Measurements from ENCODE around the gene TOE1.

Gene TOE1

DNA sequence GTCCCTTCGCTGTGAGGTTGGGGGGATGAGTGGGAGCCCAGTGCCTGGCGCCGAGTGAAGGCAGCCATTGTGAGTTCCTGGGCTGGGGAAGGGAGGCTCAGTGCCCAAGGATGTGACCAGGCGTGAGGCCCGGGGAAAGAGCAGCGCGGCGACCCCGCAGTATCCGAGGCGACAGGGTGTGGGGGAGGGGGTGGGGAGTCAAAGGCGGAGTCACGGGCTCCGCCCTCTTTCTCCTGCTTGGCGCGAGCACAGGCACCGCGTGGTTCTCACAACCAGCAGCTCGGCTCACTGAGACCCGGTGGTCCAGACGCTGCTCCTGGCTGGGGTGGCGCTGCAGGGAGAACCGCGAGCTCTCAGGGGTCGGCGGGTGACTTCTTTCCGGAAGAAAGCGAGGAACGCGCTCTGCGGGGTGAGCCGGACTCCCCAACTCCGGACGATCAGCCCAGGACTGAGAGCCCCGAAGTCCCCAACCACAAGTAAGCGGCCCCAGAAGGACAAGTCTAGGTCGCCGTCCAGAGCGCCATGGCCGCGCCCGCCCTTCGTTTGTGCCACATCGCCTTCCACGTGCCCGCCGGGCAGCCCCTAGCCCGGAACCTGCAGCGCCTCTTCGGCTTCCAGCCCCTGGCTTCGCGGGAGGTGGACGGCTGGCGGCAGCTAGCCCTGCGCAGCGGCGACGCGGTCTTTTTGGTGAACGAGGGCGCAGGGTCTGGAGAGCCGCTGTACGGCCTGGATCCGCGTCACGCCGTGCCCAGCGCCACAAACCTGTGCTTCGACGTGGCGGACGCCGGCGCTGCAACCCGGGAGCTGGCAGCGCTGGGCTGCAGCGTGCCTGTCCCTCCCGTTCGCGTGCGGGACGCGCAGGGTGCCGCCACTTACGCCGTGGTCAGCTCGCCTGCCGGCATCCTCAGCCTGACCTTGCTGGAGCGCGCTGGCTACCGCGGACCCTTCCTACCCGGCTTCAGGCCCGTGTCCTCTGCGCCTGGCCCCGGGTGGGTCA is 13.0 kb upstream of the TOE1 start, which contains the start of gene HPDL:
Gene HPDL, plus strand, starts transcription at position 269 of the 997 bp plus-strand sequence. Its CDS starts 254 bp downstream, at position 523.
- DNase-seq (ENCODE audit: low spot score) = peak; percentile 91

DNA sequence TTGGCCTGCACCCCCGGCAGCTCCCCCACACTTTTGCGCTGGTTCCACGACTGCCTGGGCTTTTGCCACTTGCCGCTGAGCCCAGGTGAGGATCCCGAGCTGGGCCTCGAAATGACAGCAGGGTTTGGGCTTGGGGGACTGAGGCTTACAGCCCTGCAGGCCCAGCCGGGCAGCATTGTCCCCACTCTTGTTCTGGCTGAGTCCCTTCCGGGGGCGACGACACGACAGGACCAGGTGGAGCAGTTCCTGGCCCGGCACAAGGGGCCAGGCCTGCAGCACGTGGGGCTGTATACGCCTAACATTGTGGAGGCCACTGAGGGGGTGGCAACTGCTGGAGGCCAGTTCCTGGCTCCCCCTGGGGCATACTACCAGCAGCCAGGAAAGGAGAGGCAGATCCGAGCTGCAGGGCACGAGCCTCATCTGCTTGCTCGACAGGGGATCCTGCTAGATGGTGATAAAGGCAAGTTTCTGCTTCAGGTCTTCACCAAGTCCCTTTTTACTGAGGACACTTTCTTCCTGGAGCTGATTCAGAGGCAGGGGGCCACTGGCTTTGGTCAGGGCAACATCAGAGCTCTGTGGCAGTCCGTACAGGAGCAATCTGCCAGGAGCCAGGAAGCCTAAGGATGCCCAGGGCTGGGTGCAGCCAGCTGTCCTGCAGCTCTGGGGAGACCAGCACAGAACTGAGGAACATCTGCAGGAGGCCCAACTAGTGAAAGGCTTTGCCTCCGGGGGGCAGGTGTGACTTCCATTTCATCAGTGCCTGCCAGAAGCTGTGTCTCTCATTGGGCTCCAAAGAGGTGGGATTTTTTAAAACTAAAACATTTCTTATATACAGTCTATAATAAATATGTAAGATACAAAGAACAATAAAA is 12.1 kb upstream of the TOE1 start:
- no peak for DNase-seq (ENCODE audit: low spot score)

DNA sequence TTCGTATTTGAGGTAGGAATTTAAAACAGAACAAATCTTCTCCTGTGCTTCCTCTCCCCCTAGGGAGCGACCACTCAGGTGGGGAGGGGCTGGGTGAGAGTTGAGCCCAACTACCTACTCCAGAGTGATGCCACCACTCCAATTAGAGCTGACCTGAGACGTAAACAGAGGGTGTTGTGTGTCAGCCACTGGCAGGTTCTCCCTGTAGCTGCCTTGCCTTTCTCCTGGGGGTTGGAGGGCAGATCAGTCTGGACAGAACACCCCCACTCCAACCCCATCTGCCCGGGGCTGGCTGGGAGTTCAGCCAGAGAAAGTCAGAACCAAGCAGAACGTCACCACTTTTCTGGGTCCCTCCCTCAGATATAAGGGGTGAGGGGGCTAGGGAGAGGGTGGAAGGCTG is 11.3 kb upstream of the TOE1 start:
- DNase-seq (ENCODE audit: low spot score) = no peak

DNA sequence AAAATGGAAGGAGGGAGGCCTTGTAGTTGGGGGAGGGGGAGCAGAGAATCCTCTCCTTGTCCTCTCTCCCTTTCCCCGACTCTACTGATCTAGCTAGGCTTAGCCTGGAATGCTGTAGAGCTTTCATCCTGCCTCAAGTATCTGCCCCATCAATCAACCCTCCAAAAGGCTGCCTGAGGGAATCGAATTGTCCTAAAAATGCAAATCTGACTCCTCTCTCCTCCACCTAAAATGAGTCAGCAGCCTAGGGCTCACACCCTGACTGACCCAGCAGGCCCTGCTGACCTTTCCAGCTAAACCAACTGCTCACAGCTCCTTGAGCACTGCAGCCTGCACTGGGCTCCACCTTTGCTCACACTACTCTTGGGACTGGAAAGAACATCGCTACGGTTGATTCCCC is 10.5 kb upstream of the TOE1 start:
- peak; percentile 66 for DNase-seq (ENCODE audit: low spot score)

DNA sequence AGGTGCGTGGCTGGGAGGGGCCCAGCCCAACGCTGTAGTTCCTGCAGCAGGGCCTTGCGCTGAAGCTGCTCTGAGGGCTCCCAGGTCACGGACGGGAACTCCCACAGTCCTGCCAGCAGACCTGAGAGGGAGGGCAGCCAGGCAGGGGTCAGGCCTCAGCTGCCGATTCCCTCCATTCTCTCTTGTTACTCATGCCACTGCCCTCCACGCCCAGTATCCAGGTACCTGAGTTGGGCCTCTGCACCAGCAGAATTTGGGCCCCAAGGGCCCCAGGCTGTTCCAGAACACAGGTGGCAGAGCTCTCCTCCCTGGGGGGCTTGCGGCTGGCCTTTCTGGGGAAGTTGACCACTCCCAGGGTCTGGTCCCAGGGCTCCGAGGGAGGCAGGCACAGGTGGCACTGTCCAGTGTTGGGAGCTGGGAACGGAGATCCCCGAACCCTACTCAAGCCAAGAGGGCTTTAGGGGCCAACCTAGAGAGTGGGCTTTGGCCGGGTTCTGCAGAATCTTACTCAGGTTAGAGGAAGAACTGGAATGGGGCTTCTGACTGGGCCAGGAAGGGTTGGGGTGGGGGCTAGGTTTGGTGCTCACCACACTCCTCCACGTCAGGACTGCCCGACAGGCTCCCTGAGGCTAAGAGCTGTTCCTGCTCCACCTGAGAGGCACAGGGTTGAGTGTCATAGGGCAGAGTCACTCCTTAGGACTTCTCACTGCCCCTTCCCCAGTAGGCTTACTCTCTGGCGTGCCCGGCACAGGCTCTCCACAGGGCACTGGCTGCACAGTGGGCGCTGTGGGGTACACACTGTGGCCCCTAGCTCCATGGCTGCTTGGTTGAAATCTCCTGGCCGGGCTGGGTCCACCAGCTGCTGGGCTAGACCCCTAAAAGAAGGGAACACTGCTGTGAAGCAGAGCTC is 8.3 kb upstream of the TOE1 start:
- DNase-seq (ENCODE audit: low spot score) = no peak

DNA sequence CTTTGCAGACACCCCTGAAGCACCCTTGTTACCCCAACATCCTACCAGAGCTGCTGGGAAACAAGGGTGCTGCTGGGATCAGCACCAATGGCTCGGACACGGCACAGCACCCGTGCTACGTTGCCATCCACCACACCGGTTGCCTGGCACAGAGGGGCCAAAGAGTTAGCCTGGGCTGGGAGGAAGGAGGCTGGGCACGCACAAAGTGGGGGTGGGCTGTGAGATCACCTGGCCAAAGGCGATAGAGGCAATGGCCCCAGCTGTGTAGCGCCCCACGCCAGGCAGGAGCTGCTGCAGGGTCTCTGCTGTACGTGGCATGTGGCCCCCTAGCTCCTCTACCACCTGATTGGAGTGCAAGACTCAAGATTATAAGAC is 7.6 kb upstream of the TOE1 start:
- no peak for DNase-seq (ENCODE audit: low spot score)

DNA sequence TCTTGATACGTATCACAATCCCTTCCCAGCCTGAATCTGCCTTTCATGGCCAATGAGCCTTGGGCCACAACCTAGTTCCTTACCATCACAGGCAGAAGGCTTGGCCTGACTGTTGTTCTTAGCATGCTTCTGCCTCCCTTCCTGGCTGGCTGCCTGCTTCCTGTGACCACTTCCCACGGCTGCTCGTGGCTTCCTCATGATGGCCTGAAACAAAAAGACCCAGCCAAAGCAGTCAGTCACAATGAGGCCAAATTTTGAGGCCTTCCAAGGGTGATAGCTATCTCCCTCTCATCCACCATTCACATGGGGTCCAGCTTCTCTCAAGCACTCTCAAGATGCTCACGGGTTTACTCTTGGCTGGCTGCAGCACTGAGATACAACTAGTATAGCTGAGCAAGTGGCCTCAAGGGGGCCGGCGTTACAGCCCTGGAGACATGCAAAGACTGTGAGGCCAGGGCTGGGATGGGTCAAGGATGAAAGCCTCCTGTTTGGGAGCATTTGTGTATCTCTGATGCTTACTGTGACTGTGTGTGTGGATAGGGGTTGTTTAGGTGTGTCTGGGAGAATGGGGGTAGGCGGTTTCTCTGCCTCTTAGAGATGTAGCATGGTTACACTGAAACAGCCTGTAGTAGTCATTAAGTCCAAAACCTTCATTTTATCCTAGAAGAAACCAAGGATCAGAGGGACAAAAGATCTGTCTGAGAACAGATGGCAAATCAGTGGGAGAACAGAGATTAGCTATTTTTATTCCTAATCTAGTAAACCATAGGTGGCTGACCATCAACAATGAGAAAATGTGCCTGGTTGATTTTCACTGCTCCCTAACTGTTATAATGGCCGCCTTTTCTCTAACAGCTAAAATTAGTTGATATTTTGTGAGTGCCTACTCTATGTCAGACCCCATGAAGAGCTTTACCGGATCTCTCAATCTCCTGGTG is 5.4 kb upstream of the TOE1 start:
- no peak for DNase-seq (ENCODE audit: low spot score)

DNA sequence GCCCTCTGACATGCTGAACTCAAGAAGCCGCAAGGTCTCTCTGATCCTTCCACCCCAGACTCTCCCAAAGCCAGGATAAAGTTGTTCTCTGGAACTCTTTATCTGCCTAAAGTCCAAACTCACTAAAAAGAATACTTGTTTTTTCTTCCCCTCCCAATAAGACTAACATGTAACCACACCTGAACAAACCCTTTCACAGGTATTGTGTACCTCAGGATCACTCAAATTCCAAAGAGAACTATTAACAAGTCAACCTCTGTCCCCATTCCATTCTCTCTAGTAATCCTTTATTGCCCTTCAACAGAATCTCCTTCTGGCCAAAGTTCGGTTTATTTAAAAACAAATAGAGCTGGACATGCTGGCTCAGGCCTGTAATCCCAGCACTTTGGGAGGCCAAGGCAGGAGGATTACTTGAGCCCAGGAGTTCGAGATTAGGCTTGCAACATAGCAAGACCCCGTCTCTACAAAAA is 4.1 kb upstream of the TOE1 start:
- no peak for DNase-seq (ENCODE audit: low spot score)

DNA sequence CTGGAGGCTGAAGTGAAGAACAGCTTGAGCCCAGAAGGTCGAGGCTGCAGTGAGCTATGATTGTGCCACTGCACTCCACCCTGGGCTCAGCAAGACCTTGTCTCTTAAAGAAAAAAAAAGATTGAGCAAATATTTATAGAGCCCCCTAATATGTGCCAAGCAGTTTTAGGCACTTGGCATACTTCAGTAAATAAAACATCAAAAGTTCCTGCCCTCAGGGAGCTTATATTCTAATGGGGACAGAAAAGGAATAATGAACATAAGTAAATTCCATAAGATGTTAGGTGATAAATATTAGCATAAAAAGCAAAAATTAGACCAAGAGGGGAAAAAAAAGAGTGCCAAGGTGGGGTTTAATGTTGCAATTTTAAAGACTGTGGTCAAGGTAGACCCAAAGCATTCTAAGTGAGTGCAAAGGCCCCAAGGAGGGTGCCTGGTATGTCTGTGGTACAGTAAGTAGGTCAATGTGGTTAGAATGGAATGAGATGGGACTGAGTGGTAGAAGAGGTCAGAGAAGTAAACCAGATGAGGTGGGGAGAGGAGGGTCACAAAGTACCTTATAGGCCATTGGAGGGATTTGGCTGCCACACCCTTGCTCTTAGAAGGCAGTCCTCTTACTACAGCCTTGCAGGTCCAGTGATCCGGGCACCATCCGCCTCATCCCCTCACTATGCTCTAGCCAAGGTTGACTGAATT is 2.2 kb upstream of the TOE1 start:
- no peak for DNase-seq (ENCODE audit: low spot score)

DNA sequence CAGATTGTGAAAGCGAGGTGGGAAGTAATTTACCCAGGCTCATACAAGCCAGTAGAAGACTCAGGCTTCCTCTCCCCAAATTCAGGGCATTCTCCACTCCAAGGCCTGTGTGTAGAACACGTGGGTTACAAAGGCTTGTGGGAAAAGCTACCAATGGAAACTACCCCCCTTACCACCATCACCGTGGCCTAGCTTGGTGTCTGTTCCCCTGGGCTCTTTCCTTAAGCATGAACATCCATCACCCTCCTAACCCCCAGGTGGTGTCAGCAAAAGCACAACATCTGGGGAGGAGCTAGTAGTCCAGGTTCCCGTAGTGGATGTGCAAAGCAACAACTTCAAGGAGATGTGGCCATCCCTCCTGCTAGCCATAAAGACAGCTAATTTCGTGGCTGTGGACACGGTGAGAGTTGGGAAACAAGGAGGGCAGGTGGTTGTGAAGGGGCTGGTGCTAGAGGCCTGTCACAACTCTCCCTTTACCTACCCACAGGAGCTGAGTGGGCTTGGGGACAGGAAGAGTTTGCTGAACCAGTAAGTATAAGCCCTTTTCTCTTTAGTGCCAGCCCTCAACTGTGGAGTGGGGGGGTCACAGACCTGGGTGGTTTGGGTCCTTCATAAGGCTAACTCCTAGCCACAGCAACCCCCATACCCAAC is 971 bp downstream of the TOE1 start:
- no peak for DNase-seq (ENCODE audit: low spot score)

DNA sequence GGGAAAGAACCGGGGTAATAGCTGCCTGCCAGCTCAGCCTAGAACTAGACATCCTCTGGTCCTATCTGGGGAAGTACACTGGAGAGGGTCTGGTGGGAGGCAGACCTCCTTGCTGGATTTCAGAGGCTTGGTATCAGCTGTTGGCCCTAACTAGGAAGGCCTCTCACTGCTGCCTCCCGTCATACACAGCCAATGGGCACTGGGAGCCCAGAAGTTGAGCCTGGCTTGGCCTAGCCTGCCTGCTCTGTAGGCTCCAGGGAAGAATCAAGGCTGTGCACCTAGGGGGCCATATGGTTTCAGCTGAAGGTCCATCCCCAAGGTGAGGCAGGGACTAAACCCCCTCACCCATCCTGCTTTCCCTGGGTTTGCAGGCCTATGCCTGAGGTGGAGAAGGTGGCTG is 4.5 kb downstream of the TOE1 start:
- DNase-seq (ENCODE audit: low spot score) = no peak

DNA sequence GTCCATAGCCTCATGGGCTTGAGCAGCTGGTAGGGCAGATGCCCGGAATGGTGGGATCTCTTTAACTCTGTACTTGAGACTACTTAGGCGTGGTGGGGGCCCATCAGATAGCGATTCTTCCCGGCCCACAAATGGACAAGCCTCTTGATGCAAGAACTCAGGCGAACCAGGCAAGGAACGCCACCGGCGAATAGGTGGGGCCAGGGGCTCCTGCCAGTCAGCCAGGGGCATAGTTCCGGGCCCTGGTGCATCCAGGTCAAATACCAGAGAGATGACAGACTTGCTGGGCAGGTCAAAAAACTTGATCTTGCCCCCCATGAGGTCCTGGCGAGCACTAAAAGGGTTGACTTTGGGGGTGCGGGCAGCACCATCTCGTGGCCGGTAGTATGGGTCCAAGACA is 5.0 kb downstream of the TOE1 start:
- no peak for DNase-seq (ENCODE audit: low spot score)

DNA sequence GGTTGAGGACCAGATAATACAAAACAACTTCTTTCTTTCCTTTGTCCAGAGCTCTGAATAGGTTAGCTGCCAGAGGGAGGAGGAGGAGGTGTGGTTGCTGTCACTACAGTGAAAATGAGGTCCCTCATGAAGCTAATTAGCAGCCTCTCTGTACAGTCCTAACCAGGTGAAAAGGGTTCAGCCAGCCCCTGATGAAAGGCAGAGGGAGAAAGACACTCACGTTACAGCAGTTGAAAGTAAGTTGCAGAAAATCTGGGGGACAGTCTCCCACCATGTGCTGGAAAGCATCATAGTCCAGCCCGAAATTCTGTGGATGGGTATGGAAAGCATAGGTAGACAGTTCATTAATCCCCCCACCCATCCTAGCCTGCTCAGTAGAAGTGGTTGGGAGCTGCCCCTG is 6.5 kb downstream of the TOE1 start:
- DNase-seq (ENCODE audit: low spot score) = no peak

DNA sequence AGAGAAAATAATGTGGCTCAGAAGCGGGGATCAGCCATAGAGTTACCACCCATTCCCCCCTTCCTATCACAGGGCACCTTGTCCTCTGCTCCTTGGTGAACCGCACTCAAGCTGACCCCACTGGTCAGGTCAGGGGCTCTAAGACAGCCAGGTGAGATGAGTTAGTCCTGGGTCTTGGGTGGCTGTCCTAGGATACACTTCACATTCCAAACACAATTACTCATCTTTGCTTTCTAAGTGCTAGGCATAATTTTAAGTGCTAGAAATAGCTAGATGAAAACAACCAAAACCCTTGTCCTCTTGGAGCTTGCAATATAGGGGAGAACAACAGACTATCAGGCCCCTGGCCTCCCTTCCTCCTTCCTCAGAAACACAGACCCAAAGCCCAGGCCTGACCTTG is 8.1 kb downstream of the TOE1 start:
- no peak for DNase-seq (ENCODE audit: low spot score)

DNA sequence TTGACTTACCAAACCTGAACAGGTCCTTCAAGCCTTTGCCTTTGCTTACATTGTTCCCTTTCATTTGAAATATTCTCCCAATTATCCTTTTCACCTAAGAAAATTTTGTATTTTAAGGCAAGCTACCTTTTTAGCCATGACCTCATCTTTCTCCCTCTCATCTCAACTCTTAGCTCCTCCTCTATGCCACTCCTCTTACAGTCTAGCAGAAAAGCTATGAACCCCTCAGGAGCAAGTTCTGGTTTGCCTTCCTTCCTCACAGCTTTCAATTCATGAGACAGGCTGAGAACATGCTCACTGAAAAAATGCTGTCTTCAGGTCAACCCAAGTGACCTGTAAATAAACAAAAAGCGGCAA is 8.6 kb downstream of the TOE1 start:
- DNase-seq (ENCODE audit: low spot score) = no peak

DNA sequence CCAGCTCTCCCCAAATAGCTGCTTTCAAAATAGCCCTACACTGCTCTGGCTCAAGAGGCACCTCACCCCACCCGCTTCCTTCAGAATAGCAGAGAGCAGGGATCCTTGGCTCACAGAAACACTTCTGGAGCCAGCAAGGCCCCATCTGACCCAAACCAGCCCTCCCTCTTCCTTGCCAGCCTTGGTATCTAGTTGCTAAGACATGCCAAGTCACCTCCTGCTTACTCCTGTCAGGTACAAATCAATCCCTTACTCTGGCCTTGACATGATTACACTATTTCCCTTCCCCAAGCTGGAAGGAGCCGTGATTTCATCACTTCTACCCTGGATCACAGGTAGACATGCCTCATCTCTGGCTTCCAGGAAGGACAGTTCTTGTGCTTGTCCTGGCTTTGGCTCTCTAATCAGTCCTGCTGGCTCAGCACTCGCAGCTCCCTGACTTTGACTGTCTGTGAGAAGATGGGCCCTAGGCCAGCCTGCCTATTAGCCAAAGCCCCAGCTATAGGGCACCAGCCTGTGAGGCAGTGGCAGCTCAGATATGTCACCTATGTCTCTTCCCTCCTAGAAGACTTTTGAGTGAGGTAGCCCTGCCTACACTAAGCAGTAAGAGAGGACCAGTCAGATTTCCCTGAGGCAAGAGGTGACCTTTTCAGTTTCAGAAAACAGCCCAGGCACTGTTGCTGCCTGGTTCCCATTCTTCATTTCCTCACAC is 9.2 kb downstream of the TOE1 start:
- DNase-seq (ENCODE audit: low spot score) = no peak

DNA sequence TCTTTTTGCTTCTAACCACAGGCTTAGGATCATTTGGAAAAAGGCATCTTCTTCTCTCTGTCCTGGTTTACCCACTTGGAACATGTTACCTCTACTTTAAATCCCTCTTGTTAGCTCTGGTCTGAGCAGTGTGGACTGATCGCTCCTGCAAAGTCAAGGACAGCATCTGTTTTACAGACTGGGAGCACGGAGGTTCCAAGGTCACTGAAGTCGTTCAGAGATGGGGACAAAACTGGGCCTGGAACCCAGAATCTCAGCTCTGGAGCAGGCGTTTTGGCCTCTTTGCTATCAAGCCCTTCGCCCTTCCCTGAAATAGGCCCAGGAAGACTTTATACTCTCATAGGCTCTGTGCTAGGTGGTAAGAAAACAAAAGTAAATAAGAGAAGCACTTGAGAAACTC is 11.5 kb downstream of the TOE1 start:
- no peak for DNase-seq (ENCODE audit: low spot score)

DNA sequence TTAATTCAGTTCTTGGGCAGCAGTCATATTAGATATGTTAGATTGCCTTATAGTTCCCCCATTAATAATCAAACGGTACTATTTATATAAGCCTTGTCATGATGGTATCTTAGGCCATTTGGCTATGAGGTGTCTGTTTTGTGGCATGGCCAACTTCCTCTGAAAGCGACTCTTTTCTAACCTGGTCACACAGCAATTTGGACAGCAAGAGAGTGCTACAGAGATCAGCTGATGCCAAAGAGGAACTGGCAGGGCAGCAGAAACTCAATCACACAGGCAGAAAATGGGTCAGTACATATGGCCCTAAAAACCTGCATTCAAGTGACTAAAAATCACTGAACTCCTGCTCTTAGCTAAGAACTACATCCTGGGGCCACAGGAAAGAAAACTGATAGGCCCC is 13.7 kb downstream of the TOE1 start:
- DNase-seq (ENCODE audit: low spot score) = no peak

DNA sequence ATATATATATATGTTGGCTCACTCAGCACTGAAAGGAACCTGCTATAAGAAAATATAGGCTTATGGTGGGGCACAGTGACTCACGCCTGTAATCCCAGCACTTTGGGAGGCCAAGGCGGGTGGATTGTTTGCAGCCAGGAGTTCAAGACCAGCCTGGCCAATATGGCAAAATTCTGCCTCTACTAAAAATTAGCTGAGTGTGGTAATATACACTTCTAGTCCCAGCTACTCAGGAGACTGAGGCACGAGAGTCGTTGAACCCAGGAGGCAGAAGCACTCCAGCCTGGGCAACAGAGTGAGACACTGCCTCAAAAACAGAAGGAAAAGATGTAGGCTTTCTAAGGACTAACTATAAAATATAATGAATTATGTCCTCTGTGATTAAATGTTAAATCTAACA is 14.9 kb downstream of the TOE1 start:
- DNase-seq (ENCODE audit: low spot score) = no peak
